ENCODE data around the gene AK1.

Gene AK1

GRCh38 chr9:127909839-127910273 is 32.4 kb upstream of the AK1 start:
- no peak overlapping the region for H3K4me3 ChIP-seq (ENCODE audit: control insufficient read depth, low read depth, low read length)
- no peak for TF ChIP-seq CTCF (conservative IDR thresholded peaks at IDR 0.05; ENCODE audit: control insufficient read depth, insufficient read depth, low read depth, low read length)
- DNase-seq (ENCODE audit: low read depth) = no peak

GRCh38 chr9:127908660-127908926 is 31.1 kb upstream of the AK1 start:
- no peak for TF ChIP-seq CTCF (conservative IDR thresholded peaks at IDR 0.05; ENCODE audit: control insufficient read depth, insufficient read depth, low read depth, low read length)
- DNase-seq (ENCODE audit: low read depth) = no peak
- H3K4me3 ChIP-seq (ENCODE audit: control insufficient read depth, low read depth, low read length) = no peak overlapping the region

GRCh38 chr9:127907867-127908659 is 30.6 kb upstream of the AK1 start:
- H3K4me3 ChIP-seq (ENCODE audit: control insufficient read depth, low read depth, low read length) = no peak overlapping the region
- no peak for TF ChIP-seq CTCF (conservative IDR thresholded peaks at IDR 0.05; ENCODE audit: control insufficient read depth, insufficient read depth, low read depth, low read length)
- no peak for DNase-seq (ENCODE audit: low read depth)

- no peak for DNase-seq (ENCODE audit: low read depth)
- no peak overlapping the region for H3K4me3 ChIP-seq (ENCODE audit: control insufficient read depth, low read depth, low read length)
- TF ChIP-seq CTCF (conservative IDR thresholded peaks at IDR 0.05; ENCODE audit: control insufficient read depth, insufficient read depth, low read depth, low read length) = no peak
Observed at GRCh38 chr9:127905788-127906191, 28.3 kb upstream of the AK1 start.

GRCh38 chr9:127905004-127905728 is 27.7 kb upstream of the AK1 start:
- no peak for DNase-seq (ENCODE audit: low read depth)
- H3K4me3 ChIP-seq (ENCODE audit: control insufficient read depth, low read depth, low read length) = no peak overlapping the region
- TF ChIP-seq CTCF (conservative IDR thresholded peaks at IDR 0.05; ENCODE audit: control insufficient read depth, insufficient read depth, low read depth, low read length) = no peak

- DNase-seq (ENCODE audit: low read depth) = no peak
- no peak overlapping the region for H3K4me3 ChIP-seq (ENCODE audit: control insufficient read depth, low read depth, low read length)
- TF ChIP-seq CTCF (conservative IDR thresholded peaks at IDR 0.05; ENCODE audit: control insufficient read depth, insufficient read depth, low read depth, low read length) = no peak
Observed at GRCh38 chr9:127904561-127905003, 27.1 kb upstream of the AK1 start.
